PFSK-1 (cell line): ENCODE results near the gene KCNE2.

Experiments used
- FOXP2 ChIP-seq: optimal IDR thresholded peaks from 2 replicates; pipeline ENCODE3; 2011; ENCODE audit warnings: borderline replicate concordance, control low read depth, inconsistent platforms; ENCODE audit not compliant: insufficient read depth; ENCODE audit errors: extremely low read length, extremely low read depth
- POLR2AphosphoS5 ChIP-seq: IDR thresholded peaks from 2 replicates; pipeline ENCODE4 v1.6.1; 2012; ENCODE audit warnings: low read depth, mild to moderate bottlenecking, control low read depth, low read length, moderate library complexity
- SIN3A ChIP-seq: IDR thresholded peaks from 2 replicates; pipeline ENCODE4 v1.6.1; 2012; ENCODE audit warnings: mild to moderate bottlenecking, low read length, moderate library complexity, borderline replicate concordance; ENCODE audit not compliant: insufficient read depth
- TAF1 ChIP-seq: IDR thresholded peaks from 2 replicates; pipeline ENCODE4 v1.6.1; 2012; ENCODE audit warnings: low read length, control low read depth, borderline replicate concordance; ENCODE audit not compliant: insufficient read depth

GRCh38 chr21:34348890-34349519 lies 14.8 kb upstream of the KCNE2 start:
- TF ChIP-seq FOXP2 (no peak), POLR2AphosphoS5 (no peak), TAF1 (no peak), SIN3A (no peak)
